NCI-H128 (cell line): ENCODE measurements around the gene EFNA2.

Experiments used
- DNase-seq: peaks from one replicate; lab custom pipeline; 2025; ENCODE audit not compliant: unreplicated experiment; lab: John Stamatoyannopoulos, UW

Gene EFNA2

DNA sequence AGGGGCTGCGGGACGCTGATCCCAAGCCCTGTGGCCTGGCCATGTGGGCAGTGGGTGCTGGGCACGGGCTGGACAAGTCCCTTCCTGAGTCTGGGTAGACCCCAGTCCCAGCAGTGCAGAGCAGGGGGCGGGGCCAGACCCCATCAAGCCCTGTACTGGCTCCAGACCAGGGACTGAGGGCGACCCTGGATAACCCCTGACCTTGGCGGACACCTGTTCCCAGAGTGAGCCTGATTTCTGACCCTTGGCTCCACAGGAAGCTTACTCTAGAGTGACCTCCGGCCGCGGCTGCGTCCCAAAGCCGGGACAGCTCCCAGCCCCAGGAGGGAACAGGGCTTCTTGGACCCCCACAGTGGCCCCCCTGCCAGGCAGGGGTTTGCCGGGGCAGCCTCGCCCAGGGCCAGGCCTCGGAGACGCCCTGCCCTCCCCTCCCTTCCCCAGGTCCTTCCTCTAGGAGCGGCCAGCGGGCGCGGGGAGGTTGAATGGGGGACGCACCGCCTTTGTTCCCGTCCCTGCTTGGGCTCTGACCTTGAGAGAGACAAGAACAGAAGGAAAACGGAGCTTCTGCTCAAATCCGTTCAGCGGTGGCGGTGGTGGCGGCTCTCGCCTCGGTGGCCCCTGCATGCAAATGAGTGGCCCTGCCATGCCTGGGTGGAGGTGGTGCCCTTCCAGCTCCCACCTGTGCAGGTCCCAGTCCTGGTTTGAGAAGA, 2.3 kb upstream of the EFNA2 start:
- DNase-seq: no peak

GRCh38 chr19:1283917-1284292, 1.8 kb upstream of the EFNA2 start:
- DNase-seq: no peak

GRCh38 chr19:1284293-1284978, 1.2 kb upstream of the EFNA2 start:
- DNase-seq: no peak

- no peak for DNase-seq
Measured at GRCh38 chr19:1284979-1285736, 515 bp upstream of the EFNA2 start.

- no peak for DNase-seq
Measured at GRCh38 chr19:1286487-1287353, 1.0 kb downstream of the EFNA2 start.

DNA sequence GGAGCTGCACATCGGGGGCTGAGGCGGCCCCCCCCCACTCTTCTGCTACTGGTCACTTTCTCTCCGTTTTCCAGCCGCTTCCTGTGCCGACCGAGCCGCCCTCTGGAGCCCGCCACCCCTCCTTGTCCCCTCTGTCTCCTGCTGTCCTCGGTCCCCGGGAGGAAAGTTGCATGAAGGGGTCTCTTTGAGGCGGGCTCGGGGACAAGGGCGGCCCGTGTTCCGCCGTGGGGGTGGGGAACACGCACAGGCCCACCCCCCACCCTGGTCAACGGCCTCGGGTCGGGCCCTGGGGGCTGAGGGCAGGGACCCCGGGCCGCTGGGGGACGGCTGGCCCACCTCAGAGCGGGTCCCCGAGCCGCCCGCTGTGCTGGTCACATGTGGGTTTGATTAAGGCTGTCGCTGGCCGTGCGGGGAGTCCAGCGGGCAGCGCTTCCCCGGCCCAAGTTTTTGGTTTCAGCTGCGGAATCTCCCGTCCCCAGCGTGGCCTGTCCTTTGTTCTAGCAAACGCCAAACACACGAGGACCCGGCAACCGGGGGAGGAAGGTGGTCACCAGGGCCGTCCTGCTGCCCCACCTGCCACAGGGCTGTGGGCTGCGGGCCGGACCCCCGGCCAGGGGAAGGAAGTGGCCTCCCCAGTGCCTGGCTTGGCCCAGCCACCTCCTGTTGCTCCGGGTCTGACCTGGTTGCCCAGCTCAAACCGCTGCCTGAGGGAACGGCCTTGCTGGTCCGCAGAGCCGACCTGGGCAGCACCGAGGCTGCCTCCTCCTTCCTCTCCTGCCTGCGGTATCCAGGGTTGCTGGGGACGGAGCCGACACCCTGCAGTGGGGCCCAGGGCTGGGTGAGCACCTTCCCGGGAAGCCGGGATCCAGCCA, 1.9 kb downstream of the EFNA2 start:
- no peak for DNase-seq

- DNase-seq: no peak
Measured at GRCh38 chr19:1288226-1288612, 2.5 kb downstream of the EFNA2 start.

DNA sequence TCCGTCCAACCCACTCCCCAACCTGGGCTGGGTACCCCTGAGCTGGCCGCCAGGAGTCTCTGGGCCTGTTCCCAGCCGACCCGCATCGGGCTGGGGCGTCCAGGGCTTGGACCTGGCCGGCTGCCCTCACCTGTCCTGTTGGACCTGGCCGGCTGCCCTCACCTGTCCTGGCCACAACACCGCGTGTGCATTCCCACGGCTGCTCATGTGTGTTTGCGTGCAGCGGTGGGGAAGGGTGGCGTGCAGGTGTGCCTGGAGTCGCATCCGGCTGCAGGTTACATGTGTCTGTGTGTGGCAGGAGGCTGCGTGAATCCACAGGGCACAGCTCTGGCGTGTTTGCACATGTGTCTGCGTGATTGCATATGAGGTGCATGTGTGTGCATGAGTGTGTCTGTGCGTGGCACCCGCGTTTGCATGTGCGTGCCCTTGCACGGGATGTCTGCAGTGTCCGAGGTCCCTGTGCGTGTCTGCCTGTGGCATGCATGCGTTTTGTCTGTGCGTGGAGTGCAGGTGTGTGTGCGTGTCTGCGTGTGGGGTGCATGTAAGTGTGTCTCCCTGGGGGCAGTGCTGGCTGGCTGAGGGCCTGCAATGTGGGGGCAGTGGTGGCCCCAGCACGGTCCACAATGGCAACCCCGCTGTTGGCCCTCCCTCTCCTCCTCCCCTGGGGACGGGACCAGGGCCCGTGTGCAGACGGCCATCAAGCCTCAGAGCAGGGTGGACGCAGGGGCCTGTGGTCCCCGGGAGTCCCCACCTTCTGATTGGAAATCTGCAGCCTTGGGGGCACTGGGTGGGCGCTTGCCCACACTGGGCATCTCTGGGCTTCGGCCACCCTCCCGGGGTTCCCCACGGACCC, 3.4 kb downstream of the EFNA2 start:
- DNase-seq: no peak

DNA sequence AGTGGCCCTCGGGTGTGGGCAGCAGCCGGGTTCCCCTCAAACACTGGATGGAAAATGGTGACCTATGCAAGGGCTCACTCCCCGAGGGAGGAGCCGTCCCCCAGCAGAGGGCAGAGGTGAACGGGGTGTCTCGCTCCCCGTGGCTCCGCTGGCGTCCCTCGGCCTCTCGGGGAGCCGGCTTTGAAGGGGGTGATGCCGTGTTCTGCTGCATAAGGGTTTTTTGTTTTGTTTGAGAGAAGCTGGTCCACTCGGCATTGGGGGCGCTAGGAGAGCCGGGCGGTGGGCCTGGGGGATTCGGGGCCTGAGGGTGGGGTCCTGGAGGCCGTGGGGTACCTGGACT, 4.0 kb downstream of the EFNA2 start:
- no peak for DNase-seq

DNA sequence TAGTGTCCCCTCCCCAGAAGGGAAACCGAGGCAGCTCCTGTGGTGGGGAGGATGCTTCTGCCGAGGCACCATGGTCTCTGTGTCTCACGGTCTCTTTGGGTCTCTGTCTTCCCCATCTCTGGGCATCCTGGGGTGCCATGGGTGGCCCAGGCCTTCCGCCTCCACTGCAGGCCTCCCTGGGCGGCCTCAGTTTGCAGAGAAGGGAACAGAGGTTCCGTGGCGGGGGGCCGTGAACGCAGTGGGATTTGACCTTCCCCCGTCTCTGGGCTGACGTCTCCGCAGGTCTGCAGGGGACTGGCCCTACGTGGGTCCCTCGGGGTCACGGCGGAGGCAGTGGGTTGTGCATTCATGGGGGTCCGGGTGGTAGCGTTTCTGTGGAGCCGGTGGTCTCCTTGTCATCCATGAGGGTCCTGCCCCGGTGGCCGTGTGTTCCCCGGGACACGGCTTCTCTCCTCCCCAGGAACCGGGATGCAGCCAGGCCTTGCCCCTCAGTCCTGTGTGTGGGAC, 4.6 kb downstream of the EFNA2 start:
- DNase-seq: no peak

- DNase-seq: no peak
Measured at GRCh38 chr19:1290703-1291651, 5.3 kb downstream of the EFNA2 start.

DNA sequence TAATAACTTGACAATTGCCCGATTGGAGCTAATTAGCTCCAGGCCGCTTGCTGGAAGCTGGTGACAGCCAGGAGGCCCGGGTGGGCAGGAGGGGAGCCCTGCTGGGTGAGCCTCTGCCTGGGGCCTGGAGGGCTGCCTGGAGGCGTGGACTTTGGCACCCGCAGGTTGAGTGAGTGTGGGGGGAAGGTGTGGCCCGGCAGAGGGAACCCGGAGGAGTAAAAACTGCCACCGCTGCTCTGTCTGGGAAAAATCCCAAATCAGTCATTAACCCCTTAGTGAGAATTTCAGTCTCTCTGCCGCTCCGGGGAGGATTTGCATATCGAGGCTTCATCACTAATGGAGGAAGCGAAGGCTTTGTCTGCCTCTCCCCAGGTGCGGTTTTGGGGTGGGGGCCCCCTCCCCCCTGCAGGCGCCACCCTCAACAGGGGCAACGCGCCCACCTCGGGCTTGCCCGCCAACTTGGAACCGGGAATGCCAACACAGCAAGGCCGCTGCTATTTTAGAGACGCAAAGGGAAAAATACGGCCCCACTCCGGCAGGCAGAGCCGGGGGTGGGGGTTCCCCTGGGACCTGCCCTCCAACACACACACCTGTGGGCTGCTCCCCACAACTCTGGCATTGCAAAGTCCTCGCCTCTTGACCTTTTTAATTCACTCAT, 6.2 kb downstream of the EFNA2 start:
- no peak for DNase-seq

- DNase-seq: no peak
Measured at GRCh38 chr19:1292419-1293151, 6.9 kb downstream of the EFNA2 start.

GRCh38 chr19:1293782-1294604, 8.3 kb downstream of the EFNA2 start:
- no peak for DNase-seq

DNA sequence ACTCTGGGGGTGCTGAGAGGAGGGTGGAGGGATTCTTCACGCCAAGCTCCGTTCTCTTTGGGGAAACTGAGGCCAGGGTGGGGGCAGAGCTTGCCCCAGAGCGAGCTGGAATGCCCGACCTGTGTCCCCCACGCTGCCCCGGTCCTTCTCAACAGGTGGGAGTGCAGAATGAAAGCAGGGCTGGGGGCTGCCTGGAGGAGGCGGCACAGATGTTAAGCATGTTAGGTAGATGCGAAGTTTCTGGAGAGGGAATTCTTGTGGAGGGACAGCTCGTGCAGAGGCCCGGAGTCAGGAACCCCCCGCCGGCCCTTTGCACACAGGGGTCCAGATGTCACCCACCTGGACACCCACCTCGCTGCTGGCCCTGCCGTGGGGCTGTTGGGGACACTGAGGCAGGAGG, 9.0 kb downstream of the EFNA2 start:
- DNase-seq: no peak
